GM12872 (cell line): Measurements from ENCODE around the gene GNAI3.

Source experiments
- TF ChIP-seq, protein P1 (sequence below): IDR thresholded peaks from 3 replicates; pipeline ENCODE4 v1.5.1; 2011; ENCODE audit warnings: low read depth, mild to moderate bottlenecking, low read length, moderate library complexity; ENCODE audit not compliant: insufficient read depth

The GNAI3 gene

DNA sequence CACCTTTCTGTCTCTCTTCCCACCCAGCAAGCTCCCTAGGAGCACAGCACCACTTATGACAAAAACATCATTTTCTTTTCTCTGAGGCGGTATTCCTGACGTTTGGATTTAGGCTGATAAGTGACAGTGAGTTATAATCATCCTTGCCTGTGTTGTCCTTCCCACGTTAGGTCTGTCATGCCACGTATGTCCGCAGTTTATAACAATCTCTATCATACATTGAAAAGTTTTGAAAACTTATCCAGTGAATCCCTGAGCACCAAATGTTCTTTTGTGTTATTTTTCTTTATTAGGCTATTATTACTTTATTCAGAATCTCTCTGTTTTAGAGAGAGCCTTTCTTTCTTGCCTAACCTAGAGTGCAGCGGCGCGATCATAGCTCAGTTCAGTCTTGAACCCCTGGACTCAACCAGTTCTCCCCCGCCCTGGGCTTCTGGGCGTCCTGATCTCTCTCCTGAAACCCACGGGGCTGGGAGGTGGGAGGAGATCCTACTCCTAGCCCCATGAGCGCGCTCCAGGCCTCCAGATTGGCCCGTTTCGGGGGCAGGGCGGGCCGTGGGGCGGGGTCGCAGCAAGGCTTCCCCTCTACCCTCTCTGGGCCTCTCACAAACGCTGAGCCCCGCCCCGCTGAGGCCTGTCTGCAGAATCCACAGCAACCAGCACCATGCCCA lies 119.2 kb downstream of the GNAI3 start, which contains the start of gene GSTM2:
TSS of gene GSTM2 (plus strand) at position 606 of the 671 bp plus-strand sequence. CDS start at position 665, 59 bp downstream.
- TF ChIP-seq, protein P1, sequence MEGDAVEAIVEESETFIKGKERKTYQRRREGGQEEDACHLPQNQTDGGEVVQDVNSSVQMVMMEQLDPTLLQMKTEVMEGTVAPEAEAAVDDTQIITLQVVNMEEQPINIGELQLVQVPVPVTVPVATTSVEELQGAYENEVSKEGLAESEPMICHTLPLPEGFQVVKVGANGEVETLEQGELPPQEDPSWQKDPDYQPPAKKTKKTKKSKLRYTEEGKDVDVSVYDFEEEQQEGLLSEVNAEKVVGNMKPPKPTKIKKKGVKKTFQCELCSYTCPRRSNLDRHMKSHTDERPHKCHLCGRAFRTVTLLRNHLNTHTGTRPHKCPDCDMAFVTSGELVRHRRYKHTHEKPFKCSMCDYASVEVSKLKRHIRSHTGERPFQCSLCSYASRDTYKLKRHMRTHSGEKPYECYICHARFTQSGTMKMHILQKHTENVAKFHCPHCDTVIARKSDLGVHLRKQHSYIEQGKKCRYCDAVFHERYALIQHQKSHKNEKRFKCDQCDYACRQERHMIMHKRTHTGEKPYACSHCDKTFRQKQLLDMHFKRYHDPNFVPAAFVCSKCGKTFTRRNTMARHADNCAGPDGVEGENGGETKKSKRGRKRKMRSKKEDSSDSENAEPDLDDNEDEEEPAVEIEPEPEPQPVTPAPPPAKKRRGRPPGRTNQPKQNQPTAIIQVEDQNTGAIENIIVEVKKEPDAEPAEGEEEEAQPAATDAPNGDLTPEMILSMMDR = no peak
